Keratinocyte (primary cell): Measurements from ENCODE around the gene DIP2C. TPM values are rescaled to one million over a fixed set of nuclear protein-coding genes. Genes with fewer than 3 reads are reported as not detected.

Source experiments
- DNase-seq: peaks from one replicate; pipeline ENCODE4 v3.0.0-alpha.2; 2011; ENCODE audit warnings: low read depth, missing footprints, low spot score
- FAIRE-seq: peaks from 2 replicates; lab custom pipeline; 2011; peaks lifted over from hg19 to GRCh38; lab: Jason Lieb, UNC
- H2AFZ ChIP-seq: 2 replicates; pipeline ENCODE4 v1.6.0; 2012; ENCODE audit warnings: low read length, control low read depth, inconsistent platforms; ENCODE audit not compliant: control insufficient read depth
- H3K27ac ChIP-seq: 2 replicates; pipeline ENCODE4 v1.5.1; 2011; ENCODE audit warnings: low read length; ENCODE audit not compliant: control insufficient read depth, insufficient read depth
- H3K27me3 ChIP-seq: 3 replicates; pipeline ENCODE4 v1.6.0; 2011; ENCODE audit warnings: low read length; ENCODE audit not compliant: control insufficient read depth, insufficient read depth; ENCODE audit errors: extremely low read depth
- H3K36me3 ChIP-seq, 2 experiments: 2 replicates in 1 of 2; 3 replicates in 1 of 2; pipeline ENCODE4 v1.5.1; 2011; ENCODE audit warnings: low read length in 2 of 2, mild to moderate bottlenecking in 1 of 2; ENCODE audit not compliant: control insufficient read depth in 2 of 2, insufficient read depth in 2 of 2; ENCODE audit errors: extremely low read depth in 1 of 2
- H3K4me1 ChIP-seq: 3 replicates; pipeline ENCODE4 v1.5.1; 2011; ENCODE audit warnings: low read length; ENCODE audit not compliant: control insufficient read depth, insufficient read depth; ENCODE audit errors: extremely low read depth
- H3K4me2 ChIP-seq: 3 replicates; pipeline ENCODE4 v1.6.0; 2011; ENCODE audit warnings: low read depth, low read length; ENCODE audit not compliant: control insufficient read depth, insufficient read depth; ENCODE audit errors: extremely low read depth
- H3K4me3 ChIP-seq, 3 experiments: fragments of 200-600 bp in 1 of 3; sonication (generic) in 1 of 3; 2 replicates in 2 of 3; 3 replicates in 1 of 3; pipeline ENCODE4 v1.5.1; 2011 to 2016; ENCODE audit warnings: low read length in 3 of 3, mild to moderate bottlenecking in 3 of 3, control low read depth in 2 of 3, inconsistent platforms in 1 of 3, low read depth in 1 of 3, mixed read lengths in 1 of 3, mixed run types in 1 of 3, moderate library complexity in 1 of 3; ENCODE audit not compliant: control insufficient read depth in 2 of 3, insufficient read depth in 2 of 3; ENCODE audit errors: extremely low read depth in 1 of 3
- H3K79me2 ChIP-seq: 2 replicates; pipeline ENCODE4 v1.6.0; 2012; ENCODE audit warnings: low read length; ENCODE audit not compliant: control insufficient read depth, insufficient read depth
- H3K9ac ChIP-seq: 3 replicates; pipeline ENCODE4 v1.6.0; 2011; ENCODE audit warnings: low read length; ENCODE audit not compliant: control insufficient read depth, insufficient read depth; ENCODE audit errors: extremely low read depth
- H3K9me1 ChIP-seq: 3 replicates; pipeline ENCODE4 v1.6.0; 2011; ENCODE audit warnings: low read length; ENCODE audit not compliant: control insufficient read depth, insufficient read depth; ENCODE audit errors: extremely low read depth
- H3K9me3 ChIP-seq: 2 replicates; pipeline ENCODE4 v1.5.1; 2012; ENCODE audit warnings: low read depth, low read length; ENCODE audit not compliant: control insufficient read depth
- H4K20me1 ChIP-seq: 3 replicates; pipeline ENCODE4 v1.6.0; 2011; ENCODE audit warnings: low read length; ENCODE audit not compliant: control insufficient read depth, insufficient read depth; ENCODE audit errors: extremely low read depth
- CTCF ChIP-seq, 3 experiments: IDR thresholded peaks in 1 of 3; conservative IDR thresholded peaks in 1 of 3; optimal IDR thresholded peaks in 1 of 3; 2 replicates in 2 of 3; 3 replicates in 1 of 3; pipeline versions ENCODE3 to v1.5.1; 2011; ENCODE audit warnings: low read length in 3 of 3, mild to moderate bottlenecking in 3 of 3, moderate library complexity in 2 of 3, control low read depth in 1 of 3, inconsistent platforms in 1 of 3; ENCODE audit not compliant: insufficient read depth in 2 of 3; ENCODE audit errors: extremely low read depth in 1 of 3
- EZH2 ChIP-seq: IDR thresholded peaks from one replicate; pipeline ENCODE4 v1.6.1; 2012; ENCODE audit warnings: inconsistent platforms, mild to moderate bottlenecking, low read length, moderate library complexity
- dilution Hi-C: fragments of 300-500 bp; cut with MboI; formaldehyde crosslinking; loops from one replicate; pipeline ENCODE4 v1.7.0; 2020; ENCODE audit warnings: low sequenced_read_pairs; ENCODE audit not compliant: extremely low pct_ligation_motif_present
- polyA plus RNA-seq, 5 experiments: library from polyadenylated mRNA; depleted of rRNA in 3 of 5; stranded (reverse) in 3 of 5; stranded (forward) in 1 of 5; unstranded in 1 of 5; fragments of >200 nt; gene quantifications; 1 replicate in 1 of 5; 2 replicates in 3 of 5; 3 replicates in 1 of 5; pipeline versions ENCODE4 v1.2.1 to v1.2.3, GENCODE V29; 2011 to 2012; ENCODE audit warnings: missing spikeins in 2 of 5, low read depth in 1 of 5, low replicate concordance in 1 of 5

DIP2C gene
- polyA plus RNA-seq, 1 donor (not counting 4 experiments of a cell fraction or from before 2014, with no cell fraction given) = 1.3 TPM

GRCh38 chr10:411603-412002 is 277.9 kb downstream of the DIP2C start:
- DNase-seq = no peak
- no peak for TF ChIP-seq CTCF (optimal IDR thresholded peaks at IDR 0.05 in 1 of 3, IDR thresholded peaks at IDR 0.05 in 1 of 3, conservative IDR thresholded peaks at IDR 0.05 in 1 of 3; ENCODE audit: extremely low read depth in 1 of 3, insufficient read depth in 2 of 3, low read length in 3 of 3)
- no peak for TF ChIP-seq EZH2
- Histone ChIP-seq H3K9ac (no peak overlapping the region), H3K36me3 (peaks cover 0 to 3% of the 10 kb centered on the region in 2 experiments), H2AFZ (no peak overlapping the region), H4K20me1 (no peaks in the 10 kb centered on the region), H3K9me1 (no peaks in the 10 kb centered on the region), H3K27ac (no peak overlapping the region), H3K27me3 (no peaks in the 10 kb centered on the region), H3K79me2 (no peaks in the 10 kb centered on the region), H3K4me1 (no peaks in the 10 kb centered on the region), H3K4me2 (no peak overlapping the region), H3K9me3 (no peaks in the 10 kb centered on the region), H3K4me3 (no peak overlapping the region)
- FAIRE-seq = no peak
- dilution Hi-C loops = no loop called here

- Histone ChIP-seq H3K79me2 (no peaks in the 10 kb centered on the region), H2AFZ (no peak overlapping the region), H3K27ac (no peak overlapping the region), H3K9me3 (no peaks in the 10 kb centered on the region), H3K4me3 (no peak overlapping the region), H3K9me1 (no peaks in the 10 kb centered on the region), H3K36me3 (peaks cover 0 to 3% of the 10 kb centered on the region in 2 experiments), H3K4me1 (no peaks in the 10 kb centered on the region), H3K9ac (no peak overlapping the region), H3K4me2 (no peak overlapping the region), H4K20me1 (no peaks in the 10 kb centered on the region), H3K27me3 (no peaks in the 10 kb centered on the region)
- FAIRE-seq (no peak), DNase-seq (no peak)
- dilution Hi-C loops = no loop called here
- TF ChIP-seq EZH2 (no peak), CTCF (optimal IDR thresholded peaks at IDR 0.05 in 1 of 3, IDR thresholded peaks at IDR 0.05 in 1 of 3, conservative IDR thresholded peaks at IDR 0.05 in 1 of 3; ENCODE audit: extremely low read depth in 1 of 3, insufficient read depth in 2 of 3, low read length in 3 of 3) (no peak)
These were observed 279.9 kb downstream of the DIP2C start for GRCh38 chr10:409408-410040.
